NCI-H2081 (cell line): ENCODE measurements around the gene MYDGF.
"Not testable (repeated sequence)": the region's sequence is repeated elsewhere in the genome, so short reads cannot be mapped to it uniquely, and the experiment has no call there.

Experiments
- DNase-seq, 2 experiments: peaks; one replicate each; lab custom pipeline; 2025; lab: John Stamatoyannopoulos, UW

The MYDGF gene

GRCh38 chr19:4669723-4670480 lies at the start of gene MYDGF:
TSS of gene MYDGF (minus strand) at chr19:4670342. CDS start at chr19:4670334, 8 bp downstream.
- DNase-seq = peak; percentile 81 to 85

GRCh38 chr19:4719499-4719866 lies 49.3 kb upstream of the MYDGF start:
- no peak for DNase-seq

GRCh38 chr19:4717966-4718701 lies 48.0 kb upstream of the MYDGF start:
- no peak for DNase-seq

- peak in 1 of 2 experiments; percentile 32 for DNase-seq
Observed at GRCh38 chr19:4717191-4717965, 47.2 kb upstream of the MYDGF start.

- no peak for DNase-seq
Observed at GRCh38 chr19:4715529-4716221, 45.5 kb upstream of the MYDGF start.

- DNase-seq = not testable (repeated sequence)
Observed at GRCh38 chr19:4715178-4715528, 45.0 kb upstream of the MYDGF start.

GRCh38 chr19:4714016-4714415 lies 43.9 kb upstream of the MYDGF start:
- DNase-seq = no peak

- no peak for DNase-seq
Observed at GRCh38 chr19:4713384-4713951, 43.3 kb upstream of the MYDGF start.

- no peak for DNase-seq
Observed at GRCh38 chr19:4712771-4713170, 42.6 kb upstream of the MYDGF start.

GRCh38 chr19:4711211-4711610 lies 41.1 kb upstream of the MYDGF start:
- DNase-seq = no peak

- no peak for DNase-seq
Observed at GRCh38 chr19:4710281-4710600, 40.1 kb upstream of the MYDGF start.

- DNase-seq = no peak
Observed at GRCh38 chr19:4709440-4710280, 39.5 kb upstream of the MYDGF start.

GRCh38 chr19:4707956-4708650 lies 38.0 kb upstream of the MYDGF start:
- no peak for DNase-seq

- DNase-seq = no peak
Observed at GRCh38 chr19:4707322-4707721, 37.2 kb upstream of the MYDGF start.

- no peak for DNase-seq
Observed at GRCh38 chr19:4705413-4706131, 35.4 kb upstream of the MYDGF start.

GRCh38 chr19:4704317-4704673 lies 34.2 kb upstream of the MYDGF start:
- no peak for DNase-seq

GRCh38 chr19:4703671-4704316 lies 33.7 kb upstream of the MYDGF start:
- DNase-seq = no peak

GRCh38 chr19:4702764-4703163 lies 32.6 kb upstream of the MYDGF start:
- no peak for DNase-seq

GRCh38 chr19:4701557-4701956 lies 31.4 kb upstream of the MYDGF start:
- DNase-seq = no peak

GRCh38 chr19:4700693-4700970 lies 30.5 kb upstream of the MYDGF start:
- DNase-seq = no peak
